GM19397 (cell line): ENCODE results near the gene UNC45A.

Experiments
- ATAC-seq: cut with Tn5 transposase; IDR thresholded peaks from one replicate; pipeline ENCODE4 v1.9.1; 2021; ENCODE audit warnings: mild to moderate bottlenecking, moderate library complexity; ENCODE audit not compliant: unreplicated experiment

The UNC45A gene

DNA sequence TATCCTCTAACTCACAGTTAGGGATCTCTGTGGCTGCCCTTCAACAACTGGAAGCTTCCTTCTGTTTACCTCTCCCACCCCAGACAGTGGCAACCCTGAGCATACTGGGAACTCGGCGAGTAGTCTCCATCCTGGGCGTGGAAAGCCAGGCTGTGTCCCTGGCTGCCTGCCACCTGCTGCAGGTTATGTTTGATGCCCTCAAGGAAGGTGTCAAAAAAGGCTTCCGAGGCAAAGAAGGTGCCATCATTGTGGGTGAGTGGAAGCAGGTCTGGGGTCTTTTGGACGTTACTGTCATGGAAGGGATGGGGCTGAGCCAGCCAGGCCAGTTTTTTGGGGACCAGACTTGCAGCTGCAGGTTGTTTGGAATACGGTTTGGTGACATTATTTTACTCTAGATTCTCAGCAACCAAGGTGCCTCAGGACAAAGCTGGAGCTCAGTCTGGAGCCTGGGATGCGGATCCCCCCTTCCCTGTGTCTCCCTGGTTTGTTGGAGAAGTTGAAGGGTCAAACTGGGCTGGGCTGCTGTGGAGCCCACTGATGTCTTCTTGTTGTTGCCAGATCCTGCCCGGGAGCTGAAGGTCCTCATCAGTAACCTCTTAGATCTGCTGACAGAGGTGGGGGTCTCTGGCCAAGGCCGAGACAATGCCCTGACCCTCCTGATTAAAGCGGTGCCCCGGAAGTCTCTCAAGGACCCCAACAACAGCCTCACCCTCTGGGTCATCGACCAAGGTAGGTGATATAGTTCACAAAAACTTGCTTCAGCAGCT lies 7.5 kb downstream of the UNC45A start:
- ATAC-seq, result no peak

GRCh38 chr15:90945091-90945490 lies 10.0 kb downstream of the UNC45A start:
- ATAC-seq, result no peak

GRCh38 chr15:90946538-90946937 lies 11.5 kb downstream of the UNC45A start:
- no peak for ATAC-seq

DNA sequence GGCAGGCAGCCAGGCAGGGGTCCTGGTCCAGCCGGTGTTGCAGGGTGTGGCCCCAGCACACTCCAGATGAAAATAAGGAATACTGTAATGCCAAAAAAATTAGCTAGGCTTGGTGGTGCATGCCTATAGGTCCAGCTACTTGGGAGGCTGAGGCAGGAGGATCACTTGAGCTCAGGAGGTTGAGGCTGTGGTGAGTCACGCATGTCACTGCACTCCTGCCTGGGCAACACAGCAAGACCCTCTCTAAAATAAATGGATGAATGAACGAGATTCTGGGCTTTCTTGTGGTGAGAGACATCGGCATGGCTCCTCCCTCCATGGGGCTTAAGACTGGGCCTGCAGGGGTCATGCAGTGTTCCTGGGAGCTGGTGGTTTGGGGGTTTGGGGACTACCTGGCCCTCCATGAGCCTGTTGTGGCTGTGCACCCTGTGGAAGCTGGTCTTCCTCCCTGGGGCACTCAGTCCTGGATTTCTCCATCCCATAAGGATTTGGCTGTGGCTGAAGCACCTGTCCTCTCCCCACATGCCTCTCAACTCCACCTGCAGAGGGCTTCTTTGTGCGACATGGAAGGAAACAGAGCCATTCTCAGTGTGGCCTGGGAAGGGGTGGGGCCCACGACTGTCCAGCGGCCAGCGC lies 12.0 kb downstream of the UNC45A start:
- ATAC-seq, result no peak

- no peak for ATAC-seq
Observed at GRCh38 chr15:90947577-90948357, 12.7 kb downstream of the UNC45A start.

GRCh38 chr15:90948506-90948905 lies 13.4 kb downstream of the UNC45A start:
- ATAC-seq, result no peak

DNA sequence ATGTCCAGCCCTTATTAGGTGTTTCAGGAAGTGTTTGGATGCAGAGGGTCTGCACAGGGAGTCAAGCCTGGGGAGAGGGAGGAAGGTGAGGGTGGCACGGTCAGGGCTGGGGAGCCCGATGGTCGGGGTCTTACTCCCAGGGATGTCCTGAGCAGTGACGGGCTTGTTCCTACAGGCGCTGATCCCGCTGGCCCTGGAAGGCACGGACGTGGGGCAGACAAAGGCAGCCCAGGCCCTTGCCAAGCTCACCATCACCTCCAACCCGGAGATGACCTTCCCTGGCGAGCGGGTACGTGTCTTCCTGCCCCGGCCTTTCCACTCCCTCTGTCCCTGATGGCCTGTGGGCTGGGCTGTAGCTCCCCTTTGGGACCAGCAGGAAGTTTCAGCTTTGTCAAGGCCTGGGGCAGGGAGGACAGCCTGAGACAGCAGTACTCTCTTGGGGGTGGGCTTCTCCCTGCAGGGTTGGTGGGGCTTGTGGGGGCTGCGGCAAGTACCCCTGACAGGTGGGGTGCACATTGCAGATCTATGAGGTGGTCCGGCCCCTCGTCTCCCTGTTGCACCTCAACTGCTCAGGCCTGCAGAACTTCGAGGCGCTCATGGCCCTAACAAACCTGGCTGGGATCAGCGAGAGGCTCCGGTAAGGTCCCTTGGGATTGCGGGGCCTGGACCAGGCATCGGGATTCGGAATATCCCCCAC lies 15.0 kb downstream of the UNC45A start:
- no peak for ATAC-seq

DNA sequence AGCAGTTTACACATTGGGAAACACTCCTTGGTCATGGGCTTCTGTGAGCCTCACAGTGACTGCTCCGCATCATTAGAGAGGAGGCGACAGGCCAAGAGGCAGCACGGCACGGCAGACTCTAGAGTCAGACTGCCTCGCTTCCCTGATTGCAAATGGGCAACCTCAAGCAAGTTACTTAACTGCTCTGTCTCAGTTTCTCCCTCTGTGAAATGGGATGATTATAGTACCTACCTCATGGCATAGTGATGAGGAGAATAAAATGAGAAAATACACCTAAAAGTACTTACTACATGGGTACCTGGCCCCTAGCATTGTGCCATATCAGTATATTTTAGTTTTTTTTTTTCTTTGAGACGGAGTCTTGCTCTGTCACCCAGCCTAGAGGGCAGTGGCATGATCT lies 15.6 kb downstream of the UNC45A start:
- no peak for ATAC-seq

DNA sequence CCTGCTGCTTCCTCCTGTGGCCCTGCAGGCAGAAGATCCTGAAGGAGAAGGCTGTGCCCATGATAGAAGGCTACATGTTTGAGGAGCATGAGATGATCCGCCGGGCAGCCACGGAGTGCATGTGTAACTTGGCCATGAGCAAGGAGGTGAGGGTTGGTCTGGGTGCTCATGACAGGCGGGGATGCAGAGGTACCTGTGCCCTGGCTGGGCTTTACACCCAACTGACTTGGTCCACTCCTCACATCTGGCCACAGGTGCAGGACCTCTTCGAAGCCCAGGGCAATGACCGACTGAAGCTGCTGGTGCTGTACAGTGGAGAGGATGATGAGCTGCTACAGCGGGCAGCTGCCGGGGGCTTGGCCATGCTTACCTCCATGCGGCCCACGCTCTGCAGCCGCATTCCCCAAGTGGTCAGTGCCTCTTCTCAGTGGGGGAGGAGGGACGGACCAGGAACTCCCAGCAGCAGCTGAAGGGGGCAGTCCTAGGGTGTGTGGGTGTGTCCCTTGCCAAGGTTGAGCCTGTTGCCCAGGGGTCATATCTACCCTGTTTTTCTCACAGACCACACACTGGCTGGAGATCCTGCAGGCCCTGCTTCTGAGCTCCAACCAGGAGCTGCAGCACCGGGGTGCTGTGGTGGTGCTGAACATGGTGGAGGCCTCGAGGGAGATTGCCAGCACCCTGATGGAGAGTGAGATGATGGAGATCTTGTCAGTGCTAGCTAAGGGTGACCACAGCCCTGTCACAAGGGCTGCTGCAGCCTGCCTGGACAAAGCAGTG lies 18.0 kb downstream of the UNC45A start:
- no peak for ATAC-seq

DNA sequence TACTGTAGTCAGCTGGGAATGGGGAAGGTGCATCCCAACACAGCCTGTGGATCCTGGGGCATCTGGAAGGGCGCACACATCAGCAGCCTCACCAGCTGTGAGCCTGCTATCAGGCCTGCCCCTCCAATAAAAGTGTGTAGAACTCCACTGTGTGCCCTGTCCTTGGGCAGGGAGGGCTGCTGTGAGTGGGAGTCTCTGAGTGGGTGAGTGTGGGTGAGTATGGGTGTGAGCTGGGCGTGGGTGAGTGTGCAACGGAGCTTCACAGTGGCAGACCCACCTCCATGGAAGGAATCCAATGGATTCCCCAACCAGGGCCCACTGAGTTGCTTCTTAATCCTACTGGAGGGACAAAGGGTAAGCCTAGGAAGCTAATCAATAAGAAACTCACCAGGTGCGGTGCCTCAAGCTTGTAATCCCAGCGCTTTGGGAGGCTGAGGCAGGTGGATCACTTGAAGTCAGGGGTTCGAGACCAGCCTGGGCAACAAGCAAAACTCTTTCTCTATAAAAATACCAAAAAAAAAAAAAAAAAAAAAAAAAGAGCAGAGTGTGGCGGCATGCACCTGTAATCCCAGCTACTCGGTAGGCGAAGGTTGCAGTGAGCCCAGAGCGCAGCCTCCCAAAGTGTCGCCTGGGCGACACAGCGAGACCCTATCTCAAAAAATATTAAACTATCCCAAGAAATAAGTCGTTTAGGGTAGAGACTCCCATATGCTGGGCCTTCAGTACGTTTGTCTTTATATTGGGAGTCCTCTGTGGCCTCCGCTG lies 19.0 kb downstream of the UNC45A start:
- ATAC-seq, result no peak

DNA sequence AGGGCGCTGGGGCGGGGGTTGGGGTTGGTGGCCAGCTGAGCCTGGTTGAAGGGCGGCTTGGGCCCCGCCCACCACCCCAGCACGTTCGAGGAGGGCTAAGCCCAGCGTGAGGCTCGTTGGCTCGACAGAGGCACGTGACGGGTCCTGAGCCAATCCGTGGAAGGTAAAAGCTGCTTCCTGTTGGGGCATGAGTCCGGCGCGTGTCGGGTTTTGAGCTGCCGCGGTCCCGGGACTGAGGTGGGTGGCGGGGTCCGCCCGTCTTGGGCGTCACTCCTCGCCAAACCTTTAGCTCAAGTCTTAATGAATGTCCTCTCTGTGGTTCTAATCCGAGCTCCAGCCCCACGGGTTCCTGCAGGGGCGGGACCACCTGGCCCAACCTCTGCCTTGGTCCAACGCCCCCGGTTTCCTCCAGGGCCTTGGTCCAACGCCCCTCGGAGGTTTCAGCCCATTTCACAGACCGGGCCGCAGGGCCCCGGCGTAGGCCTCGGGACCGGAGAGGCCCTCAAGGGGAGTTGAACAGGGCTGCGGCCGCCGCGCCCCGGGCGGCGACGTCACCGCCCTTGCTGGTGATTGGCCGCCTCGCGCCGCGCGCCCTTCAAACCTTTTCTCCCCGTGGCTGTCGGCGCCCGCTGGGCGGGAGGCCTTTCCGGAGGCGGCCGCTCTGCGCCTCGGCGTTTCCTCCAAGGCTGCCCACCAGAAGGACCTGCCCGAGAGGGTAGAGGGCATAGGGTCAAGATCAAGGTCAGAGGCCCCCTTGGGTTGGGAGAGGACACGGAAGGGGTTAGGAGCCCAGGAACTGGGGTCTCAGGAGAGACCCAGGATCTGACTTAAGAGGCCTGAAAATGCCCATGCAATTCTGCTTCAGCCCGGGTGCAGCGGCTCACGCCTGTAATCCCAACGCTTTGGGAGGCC lies 19.9 kb downstream of the UNC45A start, which contains the start of gene RCCD1:
RCCD1 (plus strand) TSS at position 173 of the 912 bp plus-strand sequence. CDS start 1,851 bp downstream, outside the sequence.
- peak; percentile 93 for ATAC-seq

GRCh38 chr15:90955624-90956273 lies 20.7 kb downstream of the UNC45A start:
- ATAC-seq, result no peak

- ATAC-seq, result no peak
Observed at GRCh38 chr15:90956274-90957030, 21.4 kb downstream of the UNC45A start.

- no peak for ATAC-seq
Observed at GRCh38 chr15:90957031-90957790, 22.1 kb downstream of the UNC45A start.

GRCh38 chr15:90957791-90958190 lies 22.7 kb downstream of the UNC45A start:
- ATAC-seq, result no peak

DNA sequence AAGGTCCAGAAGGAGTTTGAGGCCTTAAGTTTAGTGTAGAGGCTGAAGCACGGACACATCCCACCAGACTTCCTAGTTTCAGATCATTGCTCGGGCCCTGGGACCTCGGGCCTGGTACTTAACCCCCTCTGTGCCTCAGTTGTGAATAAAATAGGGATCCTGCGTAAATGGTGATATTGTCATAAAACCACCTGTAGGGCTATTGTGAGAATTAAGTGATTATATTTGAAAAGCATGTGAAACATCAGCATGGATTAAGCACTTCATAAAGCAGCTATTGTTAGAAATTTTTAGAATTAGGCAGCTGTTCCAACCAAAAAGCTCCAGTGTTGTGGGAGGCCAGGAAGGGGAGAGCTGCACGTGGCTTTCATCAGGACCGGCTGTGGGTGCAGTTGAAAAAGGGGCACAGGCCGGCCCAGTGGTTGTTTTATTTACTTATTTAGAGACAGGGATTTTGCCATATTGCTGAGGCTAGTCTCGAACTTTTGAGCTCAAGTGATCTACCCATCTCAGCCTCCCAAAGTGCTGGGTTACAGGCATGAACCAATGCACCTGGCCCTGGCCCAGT lies 24.0 kb downstream of the UNC45A start:
- no peak for ATAC-seq
